Astrocyte of the hippocampus (primary cell): Measurements from ENCODE around the gene TBC1D20.
"Not testable (repeated sequence)": the region's sequence is repeated elsewhere in the genome, so short reads cannot be mapped to it uniquely, and the experiment has no call there.

Experiments used
- DNase-seq: peaks from one replicate; pipeline ENCODE4 v3.0.0; 2011; ENCODE audit warnings: low read depth, low spot score

The TBC1D20 gene

DNA sequence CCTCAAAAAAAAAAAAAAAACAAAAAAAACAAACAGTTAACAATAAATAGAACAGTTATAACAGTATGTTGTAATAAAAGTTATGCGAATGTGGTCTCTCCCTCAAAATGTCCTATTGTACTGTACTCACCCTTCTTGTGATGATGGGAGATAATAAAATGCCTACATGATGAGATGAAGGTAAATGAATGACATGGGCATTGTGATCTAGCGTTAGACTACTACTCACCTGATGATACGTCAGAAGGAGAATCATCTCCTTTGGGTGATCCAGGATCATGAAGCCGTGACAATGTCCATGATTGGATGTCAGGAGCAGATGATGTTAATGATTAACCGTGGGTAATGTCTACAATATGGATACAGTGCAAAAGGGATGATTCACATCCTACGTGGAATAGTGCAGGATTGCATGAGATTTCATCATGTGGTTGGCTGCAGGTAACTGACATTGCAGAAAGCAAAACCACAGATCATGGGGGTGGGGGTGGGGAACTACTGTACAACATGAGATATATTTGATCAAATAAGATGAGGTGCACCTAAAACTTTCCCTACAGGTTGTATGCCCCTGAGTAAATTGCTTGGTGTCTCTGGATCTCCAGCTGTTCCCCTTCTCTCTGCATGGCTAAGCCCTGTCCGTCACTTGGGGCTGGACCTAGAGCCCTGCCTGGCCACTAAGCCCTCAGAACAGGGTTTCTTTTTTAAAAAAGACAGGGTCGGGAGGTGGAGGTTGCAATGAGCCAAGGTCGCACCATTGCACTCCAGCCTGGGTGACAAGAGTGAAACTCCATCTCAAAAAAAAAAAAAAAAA is 60.4 kb downstream of the TBC1D20 start:
- no peak for DNase-seq

DNA sequence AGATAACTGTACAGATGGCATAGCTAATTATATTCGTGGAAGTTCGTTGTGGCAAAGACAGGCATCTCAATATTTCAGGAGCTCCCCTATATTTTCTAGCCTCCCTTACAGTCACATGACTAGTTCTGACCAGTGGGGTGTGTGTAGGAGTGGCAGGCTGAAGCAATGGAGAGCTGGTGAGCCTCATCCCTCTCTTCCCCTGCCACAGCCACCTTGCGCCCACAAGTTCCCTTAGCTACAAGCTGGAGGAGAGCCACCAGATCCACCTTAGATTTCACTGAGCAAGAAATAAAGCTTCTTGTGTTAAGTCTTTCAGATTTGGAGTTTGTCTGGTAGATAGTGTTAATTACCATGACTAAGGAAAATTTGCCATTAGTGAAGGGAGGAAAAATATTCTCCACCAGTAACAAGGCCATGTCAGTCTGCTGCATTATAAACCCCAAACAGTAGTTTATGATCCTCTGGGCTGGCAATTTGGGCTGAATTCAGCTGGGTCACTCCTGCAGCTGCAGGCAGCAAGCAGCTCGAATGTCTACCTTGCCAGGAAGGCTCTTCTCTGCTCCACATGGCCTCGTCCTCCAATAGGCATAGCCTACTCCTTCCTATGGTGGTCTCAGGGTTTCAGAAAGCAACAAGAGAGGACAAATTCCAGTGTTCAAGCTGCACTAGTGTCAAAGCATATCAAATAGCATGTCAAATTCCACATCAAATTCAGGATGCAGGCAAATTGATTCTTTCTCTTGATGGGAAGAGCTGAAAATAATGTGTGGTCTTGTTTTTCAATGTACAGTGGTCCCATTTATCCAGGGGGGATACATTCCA is 61.7 kb downstream of the TBC1D20 start:
- DNase-seq: no peak

- DNase-seq: no peak
These were observed 62.2 kb downstream of the TBC1D20 start for GRCh38 chr20:400128-400453.

DNA sequence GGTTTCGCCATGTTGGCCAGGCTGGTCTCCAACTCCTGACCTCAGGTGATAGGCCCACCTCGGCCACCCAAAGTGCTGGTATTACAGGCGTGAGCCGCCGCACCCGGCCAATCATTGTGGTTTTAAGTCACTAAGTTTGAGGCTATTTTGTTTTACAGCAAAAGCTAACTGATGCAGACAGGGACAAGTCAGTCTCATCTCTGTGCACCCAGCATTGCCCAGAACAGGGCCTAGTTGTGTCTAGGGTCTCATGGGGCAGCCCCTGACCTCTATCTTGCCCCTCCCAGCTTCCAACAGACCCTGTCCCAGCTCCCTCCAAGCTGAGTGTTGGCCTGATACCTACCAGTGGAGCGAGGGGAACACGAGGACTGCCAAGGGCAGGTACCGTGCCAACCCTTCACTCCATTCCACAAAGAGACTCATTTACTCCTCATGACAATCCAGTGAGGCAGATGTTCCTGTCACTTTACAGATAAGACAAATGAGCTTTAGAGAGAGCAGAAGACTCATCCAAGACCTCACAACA is 63.1 kb downstream of the TBC1D20 start:
- DNase-seq: no peak

GRCh38 chr20:397432-398237 is 64.7 kb downstream of the TBC1D20 start:
- DNase-seq: no peak

GRCh38 chr20:396619-397431 is 65.5 kb downstream of the TBC1D20 start:
- DNase-seq: no peak

GRCh38 chr20:396252-396618 is 66.1 kb downstream of the TBC1D20 start:
- no peak for DNase-seq

DNA sequence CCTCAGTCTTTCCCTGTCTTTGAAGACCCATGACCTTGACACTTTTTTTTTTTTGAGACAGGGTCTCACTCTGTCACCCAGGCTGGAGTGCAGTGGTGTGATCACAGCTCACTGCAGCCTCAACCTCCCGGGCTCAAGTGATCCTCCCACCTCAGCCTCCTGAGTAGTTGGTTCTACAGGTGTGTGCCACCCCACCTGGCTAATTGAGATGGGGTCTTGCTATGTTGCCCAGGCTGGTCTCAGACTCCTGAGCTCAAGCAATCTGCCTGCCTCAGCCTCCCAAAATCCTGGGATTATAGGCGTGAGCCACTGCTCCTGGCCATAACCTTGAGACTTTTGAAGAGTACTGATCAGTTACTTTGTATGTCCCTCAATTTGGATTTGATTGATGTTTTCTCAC is 69.0 kb downstream of the TBC1D20 start:
- not testable (repeated sequence) for DNase-seq

GRCh38 chr20:391041-391711 is 71.2 kb downstream of the TBC1D20 start:
- no peak for DNase-seq

DNA sequence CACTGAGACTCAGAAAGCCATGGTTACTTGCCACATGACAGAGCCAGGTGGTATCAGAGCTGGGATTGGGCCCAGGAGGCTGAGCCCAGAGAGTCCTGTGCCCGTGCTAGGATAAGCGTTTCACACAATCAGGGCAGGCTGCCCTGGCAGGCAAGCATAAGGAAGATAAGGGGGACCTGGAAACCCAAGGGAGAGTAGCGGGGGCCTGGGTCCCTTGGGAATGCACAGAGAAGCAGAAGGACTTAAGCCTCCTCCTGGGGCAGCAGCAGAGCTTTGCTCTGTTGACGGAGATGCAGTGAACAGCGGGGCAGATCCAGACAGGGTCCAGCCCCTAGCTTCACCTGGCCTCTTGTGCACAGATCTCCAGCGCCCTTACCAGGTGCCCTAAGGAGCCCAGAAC is 73.1 kb downstream of the TBC1D20 start:
- no peak for DNase-seq

- no peak for DNase-seq
These were observed 74.0 kb downstream of the TBC1D20 start for GRCh38 chr20:388034-388994.

DNA sequence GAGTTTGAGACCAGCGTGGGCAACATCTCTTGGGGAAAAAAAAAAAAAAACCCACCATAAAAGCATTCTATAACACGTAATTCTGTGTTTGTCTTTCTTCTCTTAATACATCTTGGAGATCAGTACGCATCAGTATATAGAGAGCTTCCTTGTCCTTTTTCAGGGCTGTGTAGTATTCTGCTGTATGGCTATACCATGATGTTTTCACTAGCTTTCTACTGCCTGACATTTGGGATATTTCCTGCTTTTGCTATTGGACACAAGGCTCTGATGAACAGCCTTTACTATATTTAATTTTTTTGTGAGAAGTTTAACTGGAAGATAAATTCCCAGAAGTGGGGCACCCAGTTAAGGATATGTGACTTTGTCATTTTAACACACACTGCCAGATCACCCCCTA is 74.8 kb downstream of the TBC1D20 start:
- DNase-seq: no peak

DNA sequence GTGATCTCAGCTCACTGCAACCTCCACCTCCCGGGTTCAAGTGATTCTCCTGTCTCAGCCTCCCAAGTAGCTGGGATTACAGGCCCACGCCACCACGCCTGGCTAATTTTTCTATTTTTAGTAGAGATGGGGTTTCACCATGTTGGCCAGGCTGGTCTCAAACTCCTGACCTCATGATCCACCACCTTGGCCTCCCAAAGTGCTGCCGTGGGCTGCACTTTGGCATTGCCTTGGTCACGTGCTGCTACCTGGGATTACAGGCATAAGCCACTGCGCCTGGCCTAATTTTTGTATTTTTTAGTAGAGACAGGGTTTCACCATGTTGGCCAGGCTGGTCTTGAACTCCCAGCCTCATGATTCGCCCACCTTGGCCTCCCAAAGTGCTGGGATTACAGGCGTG is 75.7 kb downstream of the TBC1D20 start:
- DNase-seq: not testable (repeated sequence)
